HepG2 (cell line): Measurements from ENCODE around the gene PSMC5.

Source experiments
- CCDC6 ChIP-seq: sonication (generic); formaldehyde crosslinking; IDR thresholded peaks from 2 replicates; pipeline ENCODE4 v1.8.1; 2022; ENCODE audit warnings: mild to moderate bottlenecking, missing genetic modification reagents, moderate library complexity
- CREM ChIP-seq, 2 experiments: sonication (generic) in 1 of 2; formaldehyde crosslinking in 1 of 2; IDR thresholded peaks; 2 replicates each; pipeline versions ENCODE4 v1.4.0 to v1.6.1; 2016 to 2020; ENCODE audit warnings: antibody characterized with exemption in 1 of 2, mild to moderate bottlenecking in 1 of 2, missing genetic modification reagents in 1 of 2
- DR1 ChIP-seq: sonication (generic); formaldehyde crosslinking; IDR thresholded peaks from 2 replicates; pipeline ENCODE4 v1.8.0; 2021; ENCODE audit warnings: mild to moderate bottlenecking, missing genetic modification reagents, inconsistent platforms
- EZH2 ChIP-seq: conservative IDR thresholded peaks from 2 replicates; pipeline ENCODE4 v1.6.1; 2012; ENCODE audit warnings: mild to moderate bottlenecking, low read depth, low read length, moderate library complexity
- FOXO1 ChIP-seq: sonication (generic); formaldehyde crosslinking; IDR thresholded peaks from 2 replicates; pipeline ENCODE4 v1.4.0; 2020; ENCODE audit warnings: missing genetic modification reagents
- KLF11 ChIP-seq: IDR thresholded peaks from 2 replicates; pipeline ENCODE4 v1.6.1; 2016; ENCODE audit warnings: missing compliant biosample characterization
- RAD51 ChIP-seq: fragments of 450-650 bp; IDR thresholded peaks from 2 replicates; pipeline ENCODE4 v1.6.1; 2016; ENCODE audit warnings: borderline replicate concordance
- ZNF713 ChIP-seq: sonication (generic); formaldehyde crosslinking; IDR thresholded peaks from 2 replicates; pipeline ENCODE4 v1.4.0; 2020; ENCODE audit warnings: mild to moderate bottlenecking, missing genetic modification reagents
- TF ChIP-seq, protein P1 (sequence below): sonication (generic); formaldehyde crosslinking; IDR thresholded peaks from 2 replicates; pipeline ENCODE4 v1.5.0; 2020; ENCODE audit warnings: mild to moderate bottlenecking, missing genetic modification reagents, moderate library complexity

DNA sequence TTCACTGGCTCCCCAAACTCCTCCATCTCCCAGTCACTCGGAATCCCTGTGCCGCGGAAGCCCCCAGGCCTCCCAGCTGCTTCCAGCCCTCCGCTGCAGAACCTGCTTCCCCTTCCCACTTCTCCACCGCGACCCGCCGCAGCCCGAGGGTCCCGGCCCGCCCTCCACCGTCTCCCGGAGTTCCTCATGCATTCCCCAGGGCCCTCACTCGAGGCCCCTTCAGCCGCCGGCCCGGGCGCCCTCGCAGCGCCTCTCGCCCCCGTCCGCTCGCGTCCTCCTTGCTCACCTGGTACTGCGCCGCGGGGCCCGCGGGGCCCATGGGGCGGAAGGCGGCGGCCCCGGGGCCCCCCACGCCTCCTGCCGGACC, 14.9 kb downstream of the PSMC5 start:
- no peak for TF ChIP-seq DR1 (CRISPR knock-in tag)
- no peak for TF ChIP-seq EZH2
- TF ChIP-seq FOXO1 (CRISPR knock-in tag), result no peak
- TF ChIP-seq RAD51, result no peak
- TF ChIP-seq CCDC6, result no peak
- TF ChIP-seq, protein P1, sequence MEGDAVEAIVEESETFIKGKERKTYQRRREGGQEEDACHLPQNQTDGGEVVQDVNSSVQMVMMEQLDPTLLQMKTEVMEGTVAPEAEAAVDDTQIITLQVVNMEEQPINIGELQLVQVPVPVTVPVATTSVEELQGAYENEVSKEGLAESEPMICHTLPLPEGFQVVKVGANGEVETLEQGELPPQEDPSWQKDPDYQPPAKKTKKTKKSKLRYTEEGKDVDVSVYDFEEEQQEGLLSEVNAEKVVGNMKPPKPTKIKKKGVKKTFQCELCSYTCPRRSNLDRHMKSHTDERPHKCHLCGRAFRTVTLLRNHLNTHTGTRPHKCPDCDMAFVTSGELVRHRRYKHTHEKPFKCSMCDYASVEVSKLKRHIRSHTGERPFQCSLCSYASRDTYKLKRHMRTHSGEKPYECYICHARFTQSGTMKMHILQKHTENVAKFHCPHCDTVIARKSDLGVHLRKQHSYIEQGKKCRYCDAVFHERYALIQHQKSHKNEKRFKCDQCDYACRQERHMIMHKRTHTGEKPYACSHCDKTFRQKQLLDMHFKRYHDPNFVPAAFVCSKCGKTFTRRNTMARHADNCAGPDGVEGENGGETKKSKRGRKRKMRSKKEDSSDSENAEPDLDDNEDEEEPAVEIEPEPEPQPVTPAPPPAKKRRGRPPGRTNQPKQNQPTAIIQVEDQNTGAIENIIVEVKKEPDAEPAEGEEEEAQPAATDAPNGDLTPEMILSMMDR (CRISPR knock-in tag), result no peak
- no peak for TF ChIP-seq ZNF713
- no peak for TF ChIP-seq KLF11 (CRISPR knock-in tag)
- no peak for TF ChIP-seq CREM (IDR thresholded peaks at IDR 0.05)
- no peak for TF ChIP-seq CREM (CRISPR knock-in tag; IDR thresholded peaks at IDR 0.05)
